DMS53 treated with DMSO at 0.1 percent for 48 hours (cell line): ENCODE measurements around the gene SH2D4B.

Source experiments
- DNase-seq: peaks from one replicate; lab custom pipeline; 2025; ENCODE audit not compliant: unreplicated experiment; lab: John Stamatoyannopoulos, UW

Gene SH2D4B

DNA sequence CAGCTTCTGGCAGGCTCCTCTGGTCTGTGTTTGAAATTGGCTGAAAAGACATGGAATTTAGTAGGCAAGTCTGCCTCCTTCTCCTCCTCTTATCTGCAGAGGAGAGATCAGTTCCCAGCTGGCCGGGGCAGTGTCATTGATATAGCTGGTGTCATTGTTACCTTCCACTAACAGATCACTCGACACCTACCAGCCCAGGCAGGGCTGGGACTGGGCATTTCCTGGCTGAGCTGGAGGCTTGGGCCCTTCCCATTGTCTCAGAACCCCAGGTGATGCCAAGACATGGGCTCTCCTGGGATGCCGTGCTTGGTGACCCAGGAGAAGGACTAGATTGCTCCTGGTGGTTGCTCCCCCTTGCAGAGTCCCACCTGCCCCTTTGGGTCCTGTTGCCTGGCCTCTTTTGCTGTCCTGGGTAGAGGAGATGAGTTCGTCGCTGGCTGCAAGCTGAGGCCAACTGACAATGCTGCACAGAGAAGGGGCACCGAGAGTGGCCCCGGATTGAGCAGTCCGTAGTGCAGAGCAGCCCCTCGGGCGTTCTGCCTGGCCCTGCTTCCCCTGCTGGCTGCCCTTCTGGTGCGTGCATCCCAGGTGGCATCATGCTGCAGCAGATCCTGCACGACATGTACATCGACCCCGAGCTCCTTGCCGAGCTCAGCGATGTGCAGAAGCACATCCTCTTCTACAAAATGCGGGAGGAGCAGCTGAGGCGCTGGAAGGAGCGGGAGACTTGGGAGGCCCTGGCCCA is at the start of gene SH2D4B:
Gene SH2D4B, plus strand, starts transcription at position 167 of the 745 bp plus-strand sequence. Its CDS starts 430 bp downstream, at position 597.
- DNase-seq = no peak

DNA sequence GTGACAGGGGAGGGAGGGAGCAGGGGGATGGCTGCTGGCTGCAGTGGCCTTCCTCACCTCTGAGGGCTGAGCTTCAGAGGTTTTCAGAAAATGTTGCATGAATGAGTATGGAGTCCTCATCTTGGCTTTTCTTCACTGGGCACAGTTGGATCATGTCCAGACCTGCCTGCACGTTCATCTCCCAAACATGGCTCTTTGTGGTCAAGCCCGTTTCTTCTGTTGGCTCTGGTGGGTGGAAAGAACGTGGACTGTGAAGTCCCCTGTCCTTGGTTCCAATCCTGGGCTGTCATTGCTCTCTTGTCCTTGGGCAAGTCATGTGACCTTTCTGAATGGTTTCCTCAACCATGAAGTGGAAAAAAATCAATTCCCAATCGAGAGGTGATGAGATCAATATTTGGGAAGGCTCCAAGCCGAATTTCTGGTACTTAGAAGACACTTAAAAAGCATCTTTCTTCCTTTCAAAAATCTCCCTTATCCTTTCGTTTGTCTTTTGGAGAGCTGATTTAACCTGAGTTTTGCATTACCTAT is 49.1 kb upstream of the SH2D4B start:
- DNase-seq = no peak

DNA sequence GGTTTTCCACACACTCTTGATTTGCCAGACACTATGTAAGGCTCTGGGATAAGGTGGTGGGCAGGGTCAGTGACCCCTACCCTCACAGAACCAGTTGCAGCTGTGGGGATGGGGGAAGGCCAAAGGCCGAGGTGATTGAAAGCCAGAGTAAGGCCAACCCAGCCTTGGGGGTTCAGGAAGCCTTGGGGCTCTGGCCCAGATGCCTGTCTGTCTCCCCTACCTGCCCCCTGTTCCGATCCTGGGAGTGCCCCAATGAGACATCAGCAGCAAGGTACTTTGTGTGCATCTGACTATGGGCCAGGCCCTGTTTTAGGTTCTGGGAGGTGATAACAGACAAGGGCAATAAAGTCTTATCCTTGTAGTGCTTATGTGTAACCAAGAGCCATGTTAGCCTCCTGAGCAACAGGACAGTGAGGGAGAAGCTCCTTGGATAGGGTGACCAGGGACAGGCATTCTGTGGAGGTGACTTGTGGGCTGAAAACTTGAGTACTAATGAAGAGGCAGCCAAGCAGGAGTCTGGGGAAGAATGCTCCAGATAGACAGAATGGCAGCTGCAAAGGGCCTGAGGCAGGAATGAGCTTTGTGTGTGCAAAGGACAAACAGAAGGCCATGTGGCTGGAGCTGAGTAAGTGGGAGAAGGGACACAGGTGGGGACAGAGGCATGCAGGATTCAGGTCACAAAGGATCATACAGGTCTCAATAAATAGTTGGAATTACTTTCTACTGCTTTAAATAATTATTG is 48.2 kb upstream of the SH2D4B start:
- DNase-seq = no peak

DNA sequence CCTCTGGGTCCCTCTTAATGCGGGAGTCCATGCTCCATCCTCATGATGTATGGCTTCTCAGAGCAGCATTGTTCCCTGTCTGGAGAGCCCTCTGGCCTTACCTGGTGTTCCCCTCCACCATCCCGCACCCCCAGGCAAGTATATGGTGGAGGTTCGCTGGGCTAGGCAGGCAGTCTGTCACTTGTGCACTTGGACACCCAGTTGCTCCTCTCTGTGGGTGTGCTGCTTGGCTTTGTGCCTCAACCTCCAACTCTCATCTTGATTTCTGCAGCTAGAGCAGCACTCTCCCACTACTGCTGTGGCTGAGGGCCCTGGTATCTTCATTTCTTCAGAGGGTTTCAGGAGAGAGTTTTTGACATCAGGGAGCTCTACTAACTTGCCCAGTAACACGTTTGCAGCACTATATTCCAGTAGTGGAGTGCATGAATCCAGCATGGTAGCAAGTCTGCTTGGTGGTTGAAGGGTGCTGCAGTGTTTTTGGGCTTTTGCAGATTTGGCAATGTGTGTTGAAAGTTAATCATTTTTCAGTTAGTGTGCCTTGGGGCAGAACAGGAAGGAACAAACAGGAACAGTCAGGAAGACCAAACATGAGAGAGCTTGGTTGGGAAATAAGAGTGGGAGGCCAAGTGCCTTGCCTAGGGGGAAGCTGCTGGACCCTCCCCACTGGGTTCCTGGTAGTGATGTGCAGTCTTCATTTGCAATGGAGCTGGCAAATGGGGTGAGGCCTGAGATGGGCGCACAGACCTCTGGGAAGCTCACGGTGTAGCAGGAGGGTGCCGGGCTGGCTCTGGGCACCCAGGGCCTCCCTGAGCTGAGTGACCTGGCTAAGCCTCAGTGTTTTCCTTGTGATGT is 46.2 kb upstream of the SH2D4B start:
- no peak for DNase-seq

DNA sequence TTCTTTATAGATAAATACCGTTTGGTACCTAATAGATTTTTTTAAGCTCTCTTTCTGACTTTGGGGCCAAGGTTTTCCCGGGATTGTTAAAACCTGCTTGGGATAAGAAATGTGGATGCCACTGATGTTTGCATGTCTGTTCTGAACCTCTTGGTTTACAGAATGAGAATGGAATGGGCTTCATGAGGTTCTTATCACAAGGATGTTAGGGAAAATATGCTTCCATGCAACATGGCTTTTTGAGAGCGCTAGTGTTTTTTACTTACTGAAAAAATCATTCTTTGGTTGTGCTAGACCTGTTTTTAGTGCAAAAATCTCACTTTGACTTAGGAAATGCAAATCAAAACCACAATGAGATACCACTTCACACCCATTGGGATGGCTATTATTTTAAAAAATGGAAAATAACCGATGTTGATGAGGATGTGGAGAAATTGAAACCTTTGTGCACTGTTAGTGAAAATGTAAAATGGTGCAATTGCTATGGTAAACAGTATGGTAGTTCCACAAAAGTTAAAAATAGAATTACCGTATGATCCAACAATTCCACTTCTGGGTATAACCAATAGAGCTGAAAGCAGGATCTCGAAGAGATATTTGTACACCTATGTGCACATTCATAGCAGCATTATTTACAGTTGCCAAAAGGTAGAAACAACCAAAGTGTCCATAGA is 44.7 kb upstream of the SH2D4B start:
- DNase-seq = no peak

DNA sequence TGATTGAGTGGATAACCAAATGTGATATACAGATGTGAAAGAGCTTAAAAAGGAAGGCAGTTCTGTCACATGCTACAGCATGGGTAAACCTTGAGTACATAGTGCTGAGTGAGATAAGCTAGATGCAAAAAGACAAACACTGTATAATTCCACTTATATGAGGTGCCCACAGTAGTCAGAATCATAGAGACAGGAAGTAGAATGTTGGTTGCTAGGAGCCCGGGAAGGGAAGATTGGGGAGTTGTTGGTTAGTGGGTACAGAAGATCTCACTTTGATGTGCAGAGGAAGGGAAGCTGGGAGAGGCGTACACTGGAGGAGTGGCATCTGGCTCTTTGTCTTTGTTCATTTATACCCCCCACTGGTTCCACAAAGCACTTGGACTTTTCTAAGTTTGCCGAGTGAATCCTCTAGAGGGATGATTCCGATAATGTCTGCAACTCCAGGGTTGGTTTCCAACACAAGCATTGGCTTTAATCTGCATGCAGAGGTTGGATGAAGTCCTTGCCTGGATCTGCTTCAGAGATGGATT is 44.1 kb upstream of the SH2D4B start:
- DNase-seq = no peak

DNA sequence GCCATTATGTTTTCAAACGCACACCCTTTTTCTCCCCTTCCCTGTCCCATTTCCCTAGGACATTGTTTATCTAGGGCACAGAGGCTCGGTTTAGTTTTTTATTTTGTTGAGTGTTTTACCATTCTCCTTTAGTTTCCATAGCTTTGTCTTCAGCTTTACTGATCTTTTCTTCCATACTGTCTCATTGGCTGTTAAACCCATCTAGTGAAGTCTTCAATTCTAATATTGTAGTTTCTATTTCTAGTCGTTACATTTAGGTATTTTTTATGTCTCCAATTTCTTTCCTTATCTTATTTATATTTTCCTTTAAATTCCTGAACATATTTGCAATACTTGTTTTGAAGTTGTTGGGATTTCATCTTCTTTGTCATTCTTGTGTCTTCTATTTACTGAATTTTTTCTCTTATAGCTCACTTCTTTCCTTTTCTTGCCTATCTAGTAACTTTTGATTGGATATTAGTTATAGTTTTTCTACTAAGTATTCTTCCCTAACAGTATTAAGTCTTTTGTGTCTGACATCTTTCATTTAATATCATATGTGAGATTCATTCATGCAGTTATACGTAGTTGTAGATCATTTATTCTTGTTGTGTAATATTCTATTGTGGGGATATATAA is 41.0 kb upstream of the SH2D4B start:
- no peak for DNase-seq

DNA sequence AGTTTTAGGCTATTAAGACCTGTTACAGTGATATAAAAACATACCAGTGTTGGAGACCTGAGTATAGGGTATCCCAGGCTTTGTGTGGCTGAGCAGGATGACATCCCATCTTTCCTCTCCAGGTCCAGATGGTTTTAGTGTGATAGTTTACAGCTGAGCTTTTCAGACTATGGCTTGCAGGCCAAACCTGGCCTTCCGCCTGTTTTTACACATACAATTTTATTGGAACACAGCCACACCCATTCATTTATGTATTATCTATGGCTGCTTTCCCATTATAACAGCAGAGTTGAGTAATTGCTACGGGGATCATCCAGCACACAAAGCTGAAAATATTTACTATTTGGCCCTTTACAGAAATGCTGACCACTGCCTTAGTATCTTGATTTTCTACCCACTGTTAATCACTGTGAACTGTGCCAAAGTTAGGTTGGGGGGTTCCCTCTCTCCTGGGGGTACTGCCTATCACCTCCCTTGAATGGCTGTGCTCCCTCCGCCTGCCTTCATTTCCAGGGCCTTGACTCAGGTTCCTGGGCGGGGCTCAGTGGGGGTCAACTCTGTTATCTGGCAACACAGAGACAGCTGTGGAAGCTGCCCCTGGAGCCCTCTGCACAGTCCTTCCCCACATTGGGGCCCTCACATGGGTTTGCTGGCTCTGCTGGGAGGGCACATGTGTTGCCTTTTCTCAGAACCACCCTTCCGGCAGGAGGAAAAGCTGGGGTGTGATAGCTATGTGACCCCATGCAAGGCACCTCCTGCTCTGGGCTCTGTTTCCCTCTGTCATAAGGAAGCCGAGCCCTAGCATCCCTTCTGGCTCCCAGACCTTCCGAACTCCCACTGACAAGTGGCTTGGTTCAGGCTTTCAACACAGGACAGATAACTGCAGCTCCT is 40.3 kb upstream of the SH2D4B start:
- no peak for DNase-seq

DNA sequence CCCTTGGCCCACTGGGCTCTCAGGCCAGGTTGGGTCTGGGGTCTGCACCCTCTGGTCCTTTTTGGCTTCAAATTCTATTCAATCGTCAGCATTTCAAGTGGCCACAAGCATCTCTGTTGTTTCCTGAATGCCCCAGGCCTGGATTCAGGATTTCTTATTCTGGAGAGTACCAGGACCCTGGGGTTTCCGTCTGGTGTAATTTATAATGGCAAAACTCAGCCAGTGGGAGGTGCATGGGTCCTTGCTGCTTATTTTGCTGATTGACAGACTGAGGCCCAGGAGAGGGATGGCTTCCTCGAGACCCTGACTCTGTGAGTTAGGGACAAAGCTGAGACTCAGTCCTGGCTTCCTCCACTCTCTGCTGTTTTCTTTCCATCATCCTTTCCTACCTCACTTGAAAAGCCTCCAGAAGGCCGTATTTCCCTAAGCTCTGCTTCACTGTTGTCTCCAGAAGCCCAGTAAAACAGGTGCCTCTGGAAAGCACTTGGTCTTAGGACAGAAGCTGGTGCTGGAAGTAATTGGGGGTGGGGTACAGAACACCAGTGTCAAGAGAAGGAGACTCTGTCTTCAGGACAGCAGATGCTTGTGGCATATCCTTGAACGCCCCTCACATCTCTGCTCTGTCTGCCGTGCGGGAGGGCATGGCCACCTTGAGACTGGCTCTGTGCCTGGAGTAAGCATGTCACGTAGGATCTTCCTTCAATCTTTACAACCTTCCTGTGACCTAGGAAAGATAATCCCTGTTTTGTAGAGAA is 39.4 kb upstream of the SH2D4B start:
- no peak for DNase-seq

DNA sequence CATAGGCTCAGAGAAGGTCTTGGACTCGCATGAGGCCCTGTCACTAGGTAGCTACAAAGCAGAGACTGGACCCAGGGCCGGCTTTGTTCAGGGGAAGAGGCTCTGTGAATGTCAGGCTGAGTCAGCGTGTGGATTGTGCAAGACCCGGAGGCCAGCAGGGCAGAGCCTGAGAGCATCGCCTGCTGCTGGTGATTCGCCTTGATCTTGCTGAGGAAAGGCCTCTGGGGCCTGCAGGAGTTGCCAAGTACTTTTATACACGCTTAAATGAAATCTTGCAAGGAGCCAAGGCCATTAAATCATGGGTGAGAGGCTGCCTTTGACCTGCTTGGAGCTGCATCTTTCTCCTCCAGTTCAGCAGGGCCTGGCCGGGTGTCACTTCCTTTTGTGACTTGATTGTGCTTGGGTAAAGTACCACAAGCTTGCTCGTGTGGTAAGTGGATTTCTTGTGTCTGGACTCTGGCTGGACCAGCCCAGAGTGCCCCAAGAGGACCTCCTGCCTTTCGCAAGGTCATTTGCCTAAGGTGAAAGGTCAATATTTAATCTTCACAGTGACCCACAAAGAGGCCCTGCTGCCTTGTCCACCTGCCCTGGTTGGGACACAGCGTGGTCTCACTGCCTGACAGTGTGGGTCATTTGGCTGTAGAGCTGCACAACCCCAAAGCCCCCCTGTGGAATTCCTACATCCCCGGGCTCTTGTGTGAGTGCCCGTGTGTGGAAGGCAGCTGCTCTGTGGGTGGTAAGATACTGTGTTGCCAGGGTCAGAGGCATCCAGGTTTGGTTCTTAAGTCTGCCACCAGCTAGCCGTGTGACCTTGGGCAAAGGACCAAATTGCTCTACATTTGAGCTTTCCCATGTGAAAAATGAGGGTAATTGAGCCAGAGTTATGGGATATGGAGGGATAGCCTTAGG is 38.6 kb upstream of the SH2D4B start:
- DNase-seq = no peak

DNA sequence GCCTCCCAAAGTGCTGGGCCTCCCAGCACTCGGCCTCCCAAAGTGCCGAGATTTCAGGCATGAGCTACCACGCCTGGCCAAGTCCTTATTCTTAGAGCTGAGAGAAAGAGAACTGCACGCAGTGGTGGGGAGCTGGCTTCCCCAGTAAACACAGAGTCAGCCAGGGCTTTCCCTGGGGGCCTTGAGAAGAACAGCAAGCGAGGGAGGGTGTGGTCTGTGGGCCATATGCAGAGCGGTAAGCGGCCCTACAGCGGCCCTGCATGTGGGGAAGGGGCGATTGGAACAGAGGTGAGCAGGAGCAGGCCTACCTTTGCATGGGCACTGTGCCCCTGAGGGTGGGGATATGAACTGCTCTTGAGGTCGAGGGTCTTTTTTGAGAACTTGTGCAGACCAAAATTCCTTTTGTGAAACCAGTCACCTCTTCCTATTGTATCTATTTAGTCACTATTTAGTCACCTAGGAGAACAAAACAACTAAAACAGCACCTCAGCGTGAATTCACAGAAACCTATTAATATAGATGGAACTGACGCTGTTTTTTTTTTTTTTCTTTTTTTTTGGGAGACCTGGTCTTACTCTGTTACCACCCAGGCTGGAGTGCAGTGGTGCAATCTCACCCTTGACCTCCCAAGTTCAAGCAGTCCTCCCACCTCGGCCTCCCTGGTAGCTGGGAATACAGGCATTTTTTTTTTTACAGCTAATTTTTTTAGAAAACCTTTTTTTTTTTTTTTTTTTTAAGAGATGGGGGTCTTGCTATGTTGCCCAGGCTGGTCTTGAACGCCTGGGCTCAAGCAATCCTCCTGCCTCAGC is 36.9 kb upstream of the SH2D4B start:
- DNase-seq = no peak

DNA sequence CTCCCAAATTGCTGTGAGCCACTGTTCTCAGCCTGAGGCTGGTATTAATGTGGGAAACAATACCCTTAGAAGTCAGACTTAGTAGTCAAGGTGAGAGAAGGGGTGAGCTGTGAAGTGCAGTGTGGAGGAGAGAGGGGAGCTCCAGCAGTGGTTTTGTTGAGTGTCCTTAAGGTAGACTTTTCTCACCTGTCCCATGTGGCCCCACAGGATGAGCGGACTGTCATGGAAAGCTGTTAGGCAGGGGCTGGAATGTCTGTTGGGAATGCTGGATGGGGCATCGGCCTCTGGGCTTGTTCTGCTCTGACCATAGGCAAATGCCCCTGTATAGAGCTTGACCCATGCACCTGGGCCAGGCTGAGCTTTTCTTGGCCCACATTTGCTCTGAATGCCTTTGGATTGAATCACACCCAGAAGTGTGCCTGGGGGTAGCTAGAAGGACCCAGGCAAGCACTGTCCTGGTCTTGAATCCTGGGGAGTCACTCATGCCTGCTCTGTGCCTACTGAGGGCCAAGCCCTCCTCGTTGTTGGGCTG is 36.3 kb upstream of the SH2D4B start:
- no peak for DNase-seq

DNA sequence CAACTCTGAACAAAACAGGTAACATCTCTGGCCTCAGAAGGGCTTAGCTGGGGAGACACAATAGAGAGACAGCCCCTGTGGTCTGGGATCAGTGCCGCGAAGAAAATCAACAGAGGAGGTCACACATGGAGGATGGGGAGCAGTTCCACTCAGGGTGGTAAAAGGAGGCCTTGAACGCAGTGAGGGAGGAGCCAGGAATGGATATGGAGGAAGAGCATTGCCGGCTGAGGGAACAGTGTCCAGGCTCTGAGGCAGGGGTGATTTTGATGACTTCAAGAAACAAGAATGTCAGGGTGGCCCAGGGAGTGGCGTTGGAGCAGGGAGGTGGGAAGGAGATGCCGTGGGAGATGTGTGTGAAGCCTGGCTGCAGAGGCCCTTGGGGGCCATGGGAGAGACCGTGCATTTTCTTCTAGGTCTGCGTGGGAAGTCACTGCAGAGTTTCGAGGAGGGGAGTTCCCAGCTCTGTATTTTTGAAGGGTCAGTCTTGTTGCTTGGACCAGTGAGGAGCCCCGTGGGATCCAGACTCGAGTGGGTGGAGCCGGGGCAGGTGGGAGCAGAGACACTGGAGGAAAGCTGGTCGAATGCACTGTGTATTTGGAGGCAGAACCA is 35.7 kb upstream of the SH2D4B start:
- DNase-seq = no peak

DNA sequence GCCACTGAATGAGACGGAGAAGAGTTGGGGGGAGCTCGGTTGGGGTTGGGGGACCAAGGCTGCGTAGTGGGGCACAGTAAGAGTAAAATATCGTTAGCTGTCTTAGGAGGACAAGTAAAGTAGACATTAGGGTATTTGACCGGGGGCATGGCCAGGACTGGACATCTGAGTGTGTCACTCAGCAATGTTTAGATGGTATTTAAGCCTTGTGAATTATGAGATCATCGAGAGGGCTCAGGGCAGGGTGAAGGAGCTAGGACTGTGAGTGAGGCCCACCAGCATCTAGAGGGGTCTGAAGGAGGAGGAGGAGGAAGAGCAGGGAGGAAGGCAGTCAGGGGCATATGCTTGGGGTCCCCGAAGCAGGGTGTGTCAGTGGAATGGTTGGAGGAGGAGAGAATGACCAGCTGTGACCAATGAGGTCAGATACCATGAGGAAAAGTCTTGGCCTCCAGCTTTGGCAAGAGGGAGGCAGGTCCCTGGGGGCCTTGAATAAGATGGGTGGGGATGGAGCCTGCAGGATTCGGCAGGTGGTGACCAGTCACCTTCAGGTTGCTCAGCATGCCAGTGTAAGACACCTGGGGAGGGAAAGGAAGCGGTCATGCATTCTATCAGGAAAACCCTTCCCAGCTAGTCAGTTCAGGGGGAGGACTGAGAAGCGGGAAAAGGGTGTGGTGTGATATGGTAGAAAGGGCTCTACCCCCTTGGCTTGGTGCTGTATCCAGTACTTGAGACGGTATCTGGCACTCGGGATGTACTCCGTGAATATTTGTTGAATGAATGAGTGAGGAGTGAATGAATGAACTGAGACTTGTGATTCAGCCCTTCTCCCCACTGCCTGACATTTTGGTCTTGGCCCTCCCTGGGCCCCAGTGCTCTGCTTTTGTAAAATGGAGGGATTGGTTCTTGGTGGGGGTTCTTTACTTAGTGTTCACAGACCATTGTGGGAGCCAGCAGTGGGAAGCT is 34.8 kb upstream of the SH2D4B start:
- no peak for DNase-seq
